22Rv1 (cell line): ENCODE data around the gene KCNQ1.

Experiments
- H3K27ac ChIP-seq: fragments of 450-650 bp; 2 replicates; pipeline ENCODE4 v1.5.1; 2017
- CTCF ChIP-seq: fragments of 450-650 bp; IDR thresholded peaks from 2 replicates; pipeline ENCODE4 v1.5.1; 2017; ENCODE audit warnings: mild to moderate bottlenecking
- ZFX ChIP-seq: fragments of 450-650 bp; IDR thresholded peaks from 2 replicates; pipeline ENCODE4 v1.6.1; 2017; ENCODE audit warnings: antibody characterized with exemption, borderline replicate concordance

Gene KCNQ1

DNA sequence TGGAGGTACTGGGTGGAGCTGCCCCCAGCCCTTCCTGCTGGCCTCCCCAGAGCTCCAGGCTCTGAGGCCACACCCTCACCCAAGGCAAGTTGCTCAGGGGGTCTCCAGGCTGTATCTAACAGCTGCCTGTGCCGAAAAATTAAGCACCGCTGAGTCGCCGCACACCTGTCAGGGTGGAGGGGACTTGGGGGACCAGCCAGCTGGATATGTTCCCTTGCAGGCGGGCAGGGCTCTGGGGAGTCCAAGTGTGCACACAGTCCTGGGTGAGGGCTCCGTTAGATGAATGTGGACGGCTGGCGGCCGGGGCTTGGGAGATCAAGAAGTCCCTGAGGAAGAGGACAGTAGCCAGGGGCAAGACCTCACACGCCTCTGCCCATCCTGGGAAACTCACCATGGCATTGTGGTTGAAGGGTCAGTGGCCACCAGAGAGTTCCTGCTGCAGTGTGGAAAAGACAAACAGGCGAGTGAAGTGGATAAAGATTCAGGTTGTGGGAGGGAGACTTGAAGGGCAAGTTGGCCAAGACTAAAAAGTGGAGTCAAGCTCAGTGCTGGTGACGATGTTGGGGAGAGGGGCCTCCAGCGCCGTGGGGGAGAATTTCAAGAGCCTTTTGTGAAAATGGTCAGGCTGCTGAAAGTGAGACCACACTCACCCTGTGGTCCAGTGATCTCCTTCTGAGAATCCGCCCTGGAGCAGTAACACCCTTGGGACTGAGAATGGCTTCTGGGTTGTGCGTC is 371.1 kb downstream of the KCNQ1 start:
- no peak overlapping the region for H3K27ac ChIP-seq
- TF ChIP-seq ZFX (no peak), CTCF (no peak)

- no peak overlapping the region for H3K27ac ChIP-seq
- no peak for TF ChIP-seq CTCF
- no peak for TF ChIP-seq ZFX
Measured at GRCh38 chr11:2816523-2816922, 371.7 kb downstream of the KCNQ1 start.

GRCh38 chr11:2816941-2817421 is 372.2 kb downstream of the KCNQ1 start:
- TF ChIP-seq ZFX (no peak), CTCF (no peak)
- no peak overlapping the region for H3K27ac ChIP-seq

GRCh38 chr11:2817431-2817830 is 372.6 kb downstream of the KCNQ1 start:
- no peak overlapping the region for H3K27ac ChIP-seq
- TF ChIP-seq CTCF, result no peak
- no peak for TF ChIP-seq ZFX

GRCh38 chr11:2818021-2818420 is 373.2 kb downstream of the KCNQ1 start:
- TF ChIP-seq CTCF (no peak), ZFX (no peak)
- H3K27ac ChIP-seq, result no peak overlapping the region

DNA sequence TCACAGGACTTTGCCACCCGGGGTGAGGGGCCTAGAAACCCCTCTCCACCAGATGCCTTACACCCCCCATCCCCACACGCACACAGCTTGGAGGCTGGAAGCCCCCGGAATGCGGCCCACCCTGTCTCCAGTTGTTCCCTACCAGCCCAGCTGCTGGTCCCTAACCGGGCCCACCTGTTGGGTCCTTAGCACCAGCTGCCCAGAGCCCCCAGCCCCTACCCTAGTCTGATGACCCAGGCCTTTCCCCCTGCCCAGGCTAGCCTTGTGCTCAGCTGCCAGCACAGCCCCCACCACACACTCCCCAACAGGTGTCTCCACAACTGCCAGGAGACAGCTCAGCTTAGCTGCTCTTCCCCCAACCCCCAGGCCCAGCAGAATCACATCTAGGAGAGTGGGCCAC is 373.7 kb downstream of the KCNQ1 start:
- no peak overlapping the region for H3K27ac ChIP-seq
- TF ChIP-seq ZFX (no peak), CTCF (no peak)

- no peak for TF ChIP-seq CTCF
- no peak for TF ChIP-seq ZFX
- no peak overlapping the region for H3K27ac ChIP-seq
Measured at GRCh38 chr11:2819316-2819715, 374.5 kb downstream of the KCNQ1 start.
